GM12801 (cell line): ENCODE results near the gene CHGA.

Experiments used
- TF ChIP-seq, protein P1 (sequence below): IDR thresholded peaks from one replicate; pipeline ENCODE4 v1.5.1; 2011; ENCODE audit warnings: control low read depth; ENCODE audit not compliant: insufficient read length; ENCODE audit errors: extremely low read depth

Gene CHGA

GRCh38 chr14:92906823-92907222, 16.1 kb upstream of the CHGA start:
- TF ChIP-seq, protein P1, sequence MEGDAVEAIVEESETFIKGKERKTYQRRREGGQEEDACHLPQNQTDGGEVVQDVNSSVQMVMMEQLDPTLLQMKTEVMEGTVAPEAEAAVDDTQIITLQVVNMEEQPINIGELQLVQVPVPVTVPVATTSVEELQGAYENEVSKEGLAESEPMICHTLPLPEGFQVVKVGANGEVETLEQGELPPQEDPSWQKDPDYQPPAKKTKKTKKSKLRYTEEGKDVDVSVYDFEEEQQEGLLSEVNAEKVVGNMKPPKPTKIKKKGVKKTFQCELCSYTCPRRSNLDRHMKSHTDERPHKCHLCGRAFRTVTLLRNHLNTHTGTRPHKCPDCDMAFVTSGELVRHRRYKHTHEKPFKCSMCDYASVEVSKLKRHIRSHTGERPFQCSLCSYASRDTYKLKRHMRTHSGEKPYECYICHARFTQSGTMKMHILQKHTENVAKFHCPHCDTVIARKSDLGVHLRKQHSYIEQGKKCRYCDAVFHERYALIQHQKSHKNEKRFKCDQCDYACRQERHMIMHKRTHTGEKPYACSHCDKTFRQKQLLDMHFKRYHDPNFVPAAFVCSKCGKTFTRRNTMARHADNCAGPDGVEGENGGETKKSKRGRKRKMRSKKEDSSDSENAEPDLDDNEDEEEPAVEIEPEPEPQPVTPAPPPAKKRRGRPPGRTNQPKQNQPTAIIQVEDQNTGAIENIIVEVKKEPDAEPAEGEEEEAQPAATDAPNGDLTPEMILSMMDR = no peak

- TF ChIP-seq, protein P1 = no peak
Observed at GRCh38 chr14:92907316-92907911, 15.5 kb upstream of the CHGA start.

DNA sequence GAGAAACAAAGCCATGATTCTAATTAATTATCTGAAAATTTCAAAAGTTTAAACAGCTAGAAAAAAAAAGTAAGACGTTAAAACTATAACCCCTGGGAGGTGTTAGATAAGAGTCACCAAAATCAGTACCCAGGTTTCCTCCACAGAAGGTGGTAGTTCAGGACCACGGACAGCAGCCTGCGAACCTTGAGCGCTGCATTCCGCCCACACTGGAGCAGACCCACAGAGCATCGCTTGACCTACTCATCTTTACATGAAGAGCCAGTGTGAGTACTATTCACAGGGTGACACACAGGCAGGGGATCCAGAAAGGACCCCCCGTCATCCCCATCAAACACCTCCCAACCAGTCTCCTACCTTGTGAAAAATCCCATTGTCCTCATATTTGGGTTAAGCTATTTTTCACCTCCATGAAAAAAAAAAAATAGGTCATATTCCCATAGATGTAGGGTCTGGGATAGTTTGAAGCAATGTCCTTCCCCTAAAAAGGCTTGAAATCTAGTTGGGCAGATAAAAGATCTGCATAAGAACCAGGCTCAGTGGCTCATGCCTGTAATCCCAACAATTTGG, 8.8 kb upstream of the CHGA start:
- TF ChIP-seq, protein P1 = no peak

GRCh38 chr14:92916201-92916600, 6.7 kb upstream of the CHGA start:
- TF ChIP-seq, protein P1 = no peak

DNA sequence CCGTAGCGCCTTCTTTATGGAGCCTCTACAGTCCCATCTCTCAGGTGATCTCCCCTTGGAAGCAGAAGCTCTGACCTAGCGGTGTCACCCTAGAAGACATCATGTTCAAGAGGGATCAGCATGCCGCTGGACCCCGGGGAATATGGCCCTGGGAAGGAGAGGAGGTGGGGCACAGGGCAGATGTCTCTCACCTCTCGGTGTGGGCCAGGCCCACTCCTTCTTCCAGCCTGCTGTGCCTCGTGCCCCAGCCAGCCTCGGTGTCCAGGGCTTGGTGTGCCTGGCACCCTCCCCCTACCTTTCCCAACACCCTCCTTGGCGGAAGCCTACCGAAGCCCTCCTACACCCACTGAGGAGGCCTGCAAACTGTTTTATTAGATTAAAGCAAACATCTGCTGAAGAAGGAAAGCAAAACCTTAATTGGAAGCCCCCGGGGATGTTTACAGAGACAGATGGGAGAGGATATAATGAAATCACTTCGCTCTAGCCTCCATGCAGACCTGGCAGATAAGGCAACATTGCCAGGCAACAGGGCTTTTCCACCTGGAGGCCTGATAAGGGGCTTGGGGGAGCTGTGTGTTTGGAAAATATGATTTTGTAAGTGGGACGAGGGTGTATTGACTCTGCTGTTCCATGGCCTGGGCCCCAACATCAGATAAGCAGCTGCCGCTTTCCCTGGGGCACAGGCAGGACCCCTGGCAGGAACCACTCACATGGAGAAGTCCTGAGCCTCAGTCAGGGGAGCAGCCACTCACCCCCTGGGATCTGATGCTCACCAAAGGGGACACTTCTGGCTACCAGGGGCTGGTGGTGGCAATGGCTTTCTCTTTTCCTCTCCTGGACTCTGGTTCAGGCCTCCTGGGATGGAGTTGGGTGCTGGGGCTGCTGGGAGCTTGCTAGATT, 5.7 kb upstream of the CHGA start:
- TF ChIP-seq, protein P1 = no peak

DNA sequence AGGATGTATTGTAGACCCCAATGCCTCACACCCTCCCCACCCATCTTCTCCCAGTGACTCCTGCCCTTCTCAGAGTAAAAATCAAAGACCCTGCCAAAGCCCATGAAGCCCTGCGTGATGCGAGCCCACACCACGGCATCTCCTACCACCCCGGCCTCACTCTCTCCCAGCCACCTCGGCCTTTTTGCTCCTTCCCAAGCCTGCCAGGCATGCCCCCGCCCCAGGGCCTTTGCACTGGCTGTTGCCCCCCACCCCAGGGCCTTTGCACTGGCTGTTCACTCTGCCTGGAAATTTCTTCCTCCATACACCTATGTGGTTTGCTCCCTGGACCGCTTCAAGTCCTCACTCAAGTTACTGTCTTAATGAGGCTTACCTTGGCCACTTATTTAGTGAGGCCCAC, 5.0 kb upstream of the CHGA start:
- TF ChIP-seq, protein P1 = no peak

GRCh38 chr14:92920001-92920400, 2.9 kb upstream of the CHGA start:
- TF ChIP-seq, protein P1 = no peak
